Spleen (tissue), 11 donors: ENCODE results near the gene CCDC73. TPM values are rescaled to one million over a fixed set of nuclear protein-coding genes. Genes with fewer than 3 reads are reported as not detected.
"Not testable (repeated sequence)": the region's sequence is repeated elsewhere in the genome, so short reads cannot be mapped to it uniquely, and the experiment has no call there.

Source experiments
- DNase-seq: peaks from one replicate; pipeline ENCODE4 v3.0.0-alpha.2; 2020
- H3K27ac ChIP-seq, 8 donors: fragments of 200-600 bp; sonication (generic) in 7 of 8; 1 replicate in 4 of 8; 2 replicates in 4 of 8; pipeline versions ENCODE4 v1.5.0 to v1.8.0; 2016 to 2021; ENCODE audit warnings: inconsistent platforms in 4 of 8, mild to moderate bottlenecking in 4 of 8, moderate library complexity in 1 of 8
- H3K27me3 ChIP-seq, 7 donors: fragments of 200-600 bp; sonication (generic) in 6 of 7; replicated peaks in 1 of 7; 1 replicate in 4 of 7; 2 replicates in 3 of 7; pipeline versions ENCODE4 v1.5.0 to v1.8.0; 2016 to 2021; ENCODE audit warnings: inconsistent platforms in 3 of 7, mild to moderate bottlenecking in 1 of 7
- H3K36me3 ChIP-seq, 6 donors: fragments of 200-600 bp; sonication (generic) in 5 of 6; 1 replicate in 4 of 6; 2 replicates in 2 of 6; pipeline versions ENCODE4 v1.5.0 to v1.8.0; 2016 to 2021; ENCODE audit warnings: inconsistent platforms in 2 of 6
- H3K4me1 ChIP-seq, 6 donors: fragments of 200-600 bp; sonication (generic) in 5 of 6; 1 replicate in 3 of 6; 2 replicates in 3 of 6; pipeline versions ENCODE4 v1.5.0 to v1.8.0; 2016 to 2021; ENCODE audit warnings: inconsistent platforms in 3 of 6
- H3K4me3 ChIP-seq, 8 donors: fragments of 200-600 bp; sonication (generic) in 7 of 8; 1 replicate in 4 of 8; 2 replicates in 4 of 8; pipeline versions ENCODE4 v1.5.0 to v1.8.0; 2016 to 2021; ENCODE audit warnings: inconsistent platforms in 4 of 8, mild to moderate bottlenecking in 4 of 8, moderate library complexity in 2 of 8
- H3K9me3 ChIP-seq, 8 donors: fragments of 200-600 bp; sonication (generic) in 7 of 8; 1 replicate in 4 of 8; 2 replicates in 4 of 8; pipeline versions ENCODE4 v1.5.0 to v1.8.0; 2016 to 2021; ENCODE audit warnings: inconsistent platforms in 4 of 8
- CTCF ChIP-seq, 11 experiments: fragments of 200-600 bp in 7 of 11; fragments of 450-650 bp in 4 of 11; sonication (generic) in 4 of 11; IDR thresholded peaks in 8 of 11; conservative IDR thresholded peaks in 3 of 11; 1 replicate in 7 of 11; 2 replicates in 4 of 11; pipeline versions ENCODE4 v1.4.0 to v1.8.0; 2016 to 2021; ENCODE audit warnings: antibody characterized with exemption in 11 of 11, inconsistent platforms in 4 of 11, mild to moderate bottlenecking in 1 of 11
- POLR2A ChIP-seq, 3 donors: fragments of 450-650 bp; IDR thresholded peaks; one replicate each; pipeline ENCODE4 v1.5.1; 2017; ENCODE audit warnings: antibody characterized with exemption in 3 of 3, mild to moderate bottlenecking in 1 of 3
- POLR2AphosphoS5 ChIP-seq, 3 donors: sonication (generic); formaldehyde crosslinking; IDR thresholded peaks; one replicate each; pipeline ENCODE4 v1.5.1; 2017; ENCODE audit warnings: antibody characterized with exemption in 3 of 3
- WGBS, 5 donors: extraction: QIAGEN DNeasy Blood & Tissue Kit in 3 of 5; methylation state at CpG; one replicate each; pipeline versions ENCODE4 v1.1.5 to v1.1.7; 2013 to 2018; 5-methylcytosine and 5-hydroxymethylcytosine counted together
- intact Hi-C: fragments of 100-400 bp; cut with DNase I; formaldehyde crosslinking; loops from one replicate; pipeline ENCODE4 v1.15.0; 2023; ENCODE audit warnings: low total_unique reads
- polyA plus RNA-seq, 3 donors: library from polyadenylated mRNA; stranded (reverse); fragments of 200-250 nt; gene quantifications; one replicate each; pipeline ENCODE4 v1.2.1, GENCODE V29; 2013
- total RNA-seq, 7 donors: library from RNA; depleted of rRNA in 3 of 7; stranded (reverse); fragments of >200 nt in 3 of 7; fragmentation: NEBNext Ultra II Directional in 4 of 7; extraction: Animal tissue kit (Norgen Biotek cat#: 25700) in 4 of 7; gene quantifications; one replicate each; pipeline versions ENCODE4 v1.1.0 to v1.2.1, GENCODE V29; 2016 to 2021
- donor health status: healthy with polysubstance abuse.
- donor health status: DM: no; HTN: no; CAD: no; lungs with moderate emphysema.
- donor health status: DM: no; HTN: no; CAD: no.
- donor health status: Bipolar disorder and iron deficiency.
- donor health status: healthy.
- donor health status: DM: no; HTN: no; CAD: no.
- donor health status: DM: yes; HTN: yes; CAD: no.

Gene CCDC73
- total and polyA plus RNA-seq, 10 donors = 0.16 to 2.1 (median 0.51) TPM; not detected in 1

- H3K9me3 ChIP-seq = no peaks in the 10 kb centered on the region
- TF ChIP-seq CTCF (IDR thresholded peaks at IDR 0.05 in 8 of 11, conservative IDR thresholded peaks at IDR 0.05 in 3 of 11) (no peak), POLR2A (IDR thresholded peaks at IDR 0.05) (no peak), POLR2AphosphoS5 (IDR thresholded peaks at IDR 0.05) (no peak)
- no peaks in the 10 kb centered on the region for H3K4me1 ChIP-seq
- intact Hi-C loops = no loop called here
- no peak overlapping the region for H3K27ac ChIP-seq
- WGBS, 5 donors = 25 to 46% (median 44%) methylated on average over 1 of the region's 1 CpG
- DNase-seq = no peak
- no peak overlapping the region for H3K4me3 ChIP-seq
- H3K27me3 ChIP-seq = no peaks in the 10 kb centered on the region
- H3K36me3 ChIP-seq = no peaks in the 10 kb centered on the region
Measured at GRCh38 chr11:32713496-32713895, 81.0 kb downstream of the CCDC73 start.

GRCh38 chr11:32708978-32709377 is 85.5 kb downstream of the CCDC73 start:
- H3K27ac ChIP-seq, H3K27me3 ChIP-seq, H3K36me3 ChIP-seq, H3K4me1 ChIP-seq, intact Hi-C loops, H3K4me3 ChIP-seq, DNase-seq: not testable (repeated sequence)
- 87 to 96% (median 90%) methylated on average over 3 of the region's 3 CpGs for WGBS, 5 donors
- peaks cover 0 to 16% (median 12%) of the 10 kb centered on the region in 8 donors for H3K9me3 ChIP-seq

GRCh38 chr11:32706985-32707741 is 87.3 kb downstream of the CCDC73 start:
- Histone ChIP-seq H3K36me3 (no peaks in the 10 kb centered on the region), H3K9me3 (peaks cover 0 to 17% (median 12%) of the 10 kb centered on the region in 8 donors), H3K4me3 (no peak overlapping the region), H3K4me1 (no peaks in the 10 kb centered on the region), H3K27me3 (no peaks in the 10 kb centered on the region), H3K27ac (no peak overlapping the region)
- TF ChIP-seq POLR2A (IDR thresholded peaks at IDR 0.05) (no peak), CTCF (IDR thresholded peaks at IDR 0.05 in 8 of 11, conservative IDR thresholded peaks at IDR 0.05 in 3 of 11) (no peak), POLR2AphosphoS5 (IDR thresholded peaks at IDR 0.05) (no peak)
- no peak for DNase-seq
- intact Hi-C loops = no loop called here
- WGBS, 5 donors = 68 to 81% (median 78%) methylated on average over 7 of the region's 7 CpGs

- Histone ChIP-seq H3K36me3 (no peaks in the 10 kb centered on the region), H3K4me1 (no peaks in the 10 kb centered on the region), H3K4me3 (no peak overlapping the region), H3K27ac (no peak overlapping the region), H3K9me3 (peaks cover 0 to 17% (median 12%) of the 10 kb centered on the region in 8 donors), H3K27me3 (no peaks in the 10 kb centered on the region)
- intact Hi-C loops = no loop called here
- no peak for DNase-seq
- TF ChIP-seq POLR2A (IDR thresholded peaks at IDR 0.05) = no peak
- TF ChIP-seq CTCF (IDR thresholded peaks at IDR 0.05 in 8 of 11, conservative IDR thresholded peaks at IDR 0.05 in 3 of 11) = no peak
- no peak for TF ChIP-seq POLR2AphosphoS5 (IDR thresholded peaks at IDR 0.05)
- WGBS, 5 donors = 76 to 95% (median 91%) methylated on average over 9 to 12 of the region's 12 CpGs
Measured at GRCh38 chr11:32705309-32706033, 89.0 kb downstream of the CCDC73 start.
